ENCODE measurements around the gene MORN5. TPM values are rescaled to one million over a fixed set of nuclear protein-coding genes. Genes with fewer than 3 reads are reported as not detected.

Gene MORN5
- total RNA-seq, 4 donors from 2014 or later = 1.8 to 12.6 TPM; not detected in 2

DNA sequence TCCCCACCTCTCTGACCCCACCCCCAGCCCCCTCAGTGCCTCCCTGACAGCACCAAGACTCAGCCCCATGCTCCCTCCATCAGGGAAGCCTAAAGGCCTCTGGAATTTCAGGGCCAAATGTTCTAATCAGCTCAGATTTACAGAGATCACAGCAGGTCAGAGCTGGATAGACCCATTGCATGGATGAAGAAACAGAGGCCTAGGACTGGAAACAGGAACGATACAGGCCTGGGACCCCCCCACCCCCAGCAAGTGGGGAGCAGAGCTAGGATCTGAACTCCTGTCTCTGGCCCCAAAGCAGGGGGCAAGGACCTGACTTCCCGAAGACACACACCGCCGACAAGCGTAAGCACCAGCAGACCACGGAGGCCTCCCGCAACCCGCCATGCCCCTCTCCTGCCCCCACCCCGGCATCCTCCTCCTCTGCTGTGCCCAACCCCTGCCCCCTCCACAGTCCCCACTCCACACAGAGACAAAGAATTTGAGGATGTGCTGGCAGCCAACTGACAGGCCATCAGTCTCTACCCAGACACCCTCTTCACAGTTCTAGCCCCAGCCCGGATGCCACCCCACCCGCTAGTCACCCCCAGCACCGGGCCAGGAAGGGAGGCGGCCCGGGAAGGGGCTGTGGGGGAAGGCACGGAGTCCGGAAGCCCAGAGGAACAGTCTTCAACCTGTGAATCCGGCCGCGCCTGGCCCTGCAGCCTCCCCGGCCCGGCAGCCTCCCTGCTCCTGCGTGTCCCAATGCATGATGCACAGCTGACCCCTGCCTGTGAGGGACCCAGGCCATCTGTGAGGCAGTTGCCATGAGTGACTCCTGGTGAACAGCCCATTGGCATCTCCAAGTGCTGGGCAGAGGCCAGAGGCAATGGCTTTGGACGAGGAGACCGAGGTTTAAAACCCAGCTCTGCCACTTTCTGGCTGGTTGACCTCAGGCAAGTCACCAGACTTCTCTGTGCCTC, 31.4 kb upstream of the MORN5 start:
- no peak overlapping the region for H3K27ac ChIP-seq
- peak in 1 of 2 donors; percentile 50 for DNase-seq
- H3K4me3 ChIP-seq = no peak overlapping the region
- H3K27me3 ChIP-seq = no peaks in the 10 kb centered on the region
- no peaks in the 10 kb centered on the region for H3K9me3 ChIP-seq
- H3K4me1 ChIP-seq = peaks cover 0 to 4% of the 10 kb centered on the region in 2 donors
- no peaks in the 10 kb centered on the region for H3K36me3 ChIP-seq
- no peak for TF ChIP-seq POLR2A (IDR thresholded peaks at IDR 0.05)
- TF ChIP-seq, protein P1, sequence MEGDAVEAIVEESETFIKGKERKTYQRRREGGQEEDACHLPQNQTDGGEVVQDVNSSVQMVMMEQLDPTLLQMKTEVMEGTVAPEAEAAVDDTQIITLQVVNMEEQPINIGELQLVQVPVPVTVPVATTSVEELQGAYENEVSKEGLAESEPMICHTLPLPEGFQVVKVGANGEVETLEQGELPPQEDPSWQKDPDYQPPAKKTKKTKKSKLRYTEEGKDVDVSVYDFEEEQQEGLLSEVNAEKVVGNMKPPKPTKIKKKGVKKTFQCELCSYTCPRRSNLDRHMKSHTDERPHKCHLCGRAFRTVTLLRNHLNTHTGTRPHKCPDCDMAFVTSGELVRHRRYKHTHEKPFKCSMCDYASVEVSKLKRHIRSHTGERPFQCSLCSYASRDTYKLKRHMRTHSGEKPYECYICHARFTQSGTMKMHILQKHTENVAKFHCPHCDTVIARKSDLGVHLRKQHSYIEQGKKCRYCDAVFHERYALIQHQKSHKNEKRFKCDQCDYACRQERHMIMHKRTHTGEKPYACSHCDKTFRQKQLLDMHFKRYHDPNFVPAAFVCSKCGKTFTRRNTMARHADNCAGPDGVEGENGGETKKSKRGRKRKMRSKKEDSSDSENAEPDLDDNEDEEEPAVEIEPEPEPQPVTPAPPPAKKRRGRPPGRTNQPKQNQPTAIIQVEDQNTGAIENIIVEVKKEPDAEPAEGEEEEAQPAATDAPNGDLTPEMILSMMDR (IDR thresholded peaks at IDR 0.05) = no peak
- intact Hi-C loops (cut with DNase I; ENCODE audit: low total_unique reads) = no loop called here

DNA sequence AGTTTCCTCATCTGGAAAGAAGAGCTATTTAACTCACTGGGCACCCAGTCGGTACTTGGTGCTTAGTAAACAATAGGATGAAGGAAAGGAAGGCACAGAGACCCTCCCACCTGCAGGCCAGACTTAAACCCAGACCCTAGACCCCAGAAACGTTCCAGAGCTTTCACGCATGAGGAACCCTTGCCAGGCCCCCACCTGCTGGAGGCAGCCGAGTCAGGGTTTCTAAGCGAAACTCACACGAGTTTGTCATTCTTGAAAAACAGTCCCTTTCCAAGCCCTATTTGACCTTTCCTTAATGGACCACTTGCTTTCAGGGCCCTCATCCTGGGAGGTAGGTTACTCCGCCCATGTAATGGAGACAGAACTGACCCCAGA, 30.8 kb upstream of the MORN5 start:
- Histone ChIP-seq H3K27ac (no peak overlapping the region), H3K4me1 (peaks cover 0 to 4% of the 10 kb centered on the region in 2 donors), H3K36me3 (no peaks in the 10 kb centered on the region), H3K9me3 (no peaks in the 10 kb centered on the region), H3K4me3 (no peak overlapping the region), H3K27me3 (no peaks in the 10 kb centered on the region)
- intact Hi-C loops (cut with DNase I; ENCODE audit: low total_unique reads) = no loop called here
- no peak for DNase-seq
- TF ChIP-seq, protein P1 (IDR thresholded peaks at IDR 0.05) = no peak
- TF ChIP-seq POLR2A (IDR thresholded peaks at IDR 0.05) = no peak

DNA sequence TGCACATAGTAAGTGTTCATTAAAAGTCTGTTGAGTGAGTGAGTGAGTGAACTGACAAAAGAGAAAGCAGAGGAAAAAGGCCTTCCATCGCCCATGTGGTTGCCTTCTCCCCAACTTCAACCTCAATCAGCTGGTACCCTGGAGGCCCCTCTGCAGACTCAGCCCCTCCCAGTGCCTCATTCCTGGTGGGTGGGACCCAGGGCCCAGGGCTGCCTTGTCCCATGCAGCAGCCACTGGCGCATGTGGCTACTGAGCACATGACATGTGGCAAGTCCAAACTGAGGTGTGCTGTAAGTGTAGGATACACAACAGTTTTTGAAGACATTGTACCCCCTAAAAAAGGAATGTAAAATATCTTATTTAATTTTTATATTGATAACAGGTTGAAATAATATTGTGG, 29.7 kb upstream of the MORN5 start:
- Histone ChIP-seq H3K4me3 (no peak overlapping the region), H3K4me1 (peaks cover 0 to 4% of the 10 kb centered on the region in 2 donors), H3K27ac (no peak overlapping the region), H3K9me3 (no peaks in the 10 kb centered on the region), H3K27me3 (no peaks in the 10 kb centered on the region), H3K36me3 (no peaks in the 10 kb centered on the region)
- intact Hi-C loops (cut with DNase I; ENCODE audit: low total_unique reads) = no loop called here
- DNase-seq = no peak
- TF ChIP-seq POLR2A (IDR thresholded peaks at IDR 0.05) = no peak
- TF ChIP-seq, protein P1 (IDR thresholded peaks at IDR 0.05) = no peak

DNA sequence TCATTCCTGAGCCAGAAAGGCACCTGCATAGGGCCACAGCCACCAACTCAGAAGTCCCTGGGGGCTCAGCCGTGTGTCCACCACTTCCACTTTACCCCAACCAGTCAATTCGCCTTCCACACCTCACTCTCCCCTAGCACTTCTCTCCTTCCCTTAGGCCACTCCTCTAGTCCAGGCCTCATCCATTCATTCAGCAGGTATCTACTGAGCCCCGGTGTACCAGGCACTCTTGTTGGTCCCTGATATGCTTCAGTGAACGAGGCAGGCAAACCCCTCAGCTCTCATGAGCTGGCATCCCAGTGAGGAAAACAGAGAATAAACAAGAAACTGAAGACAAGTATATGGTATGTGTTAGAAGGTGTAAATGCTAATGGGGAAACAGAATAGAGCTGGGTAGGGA, 28.9 kb upstream of the MORN5 start:
- no peak for TF ChIP-seq POLR2A (IDR thresholded peaks at IDR 0.05)
- TF ChIP-seq, protein P1 (IDR thresholded peaks at IDR 0.05) = no peak
- no peak overlapping the region for H3K27ac ChIP-seq
- H3K36me3 ChIP-seq = no peaks in the 10 kb centered on the region
- H3K4me3 ChIP-seq = no peak overlapping the region
- H3K4me1 ChIP-seq = peaks cover 0 to 4% of the 10 kb centered on the region in 2 donors
- no peaks in the 10 kb centered on the region for H3K9me3 ChIP-seq
- intact Hi-C loops (cut with DNase I; ENCODE audit: low total_unique reads) = no loop called here
- H3K27me3 ChIP-seq = no peaks in the 10 kb centered on the region
- no peak for DNase-seq

DNA sequence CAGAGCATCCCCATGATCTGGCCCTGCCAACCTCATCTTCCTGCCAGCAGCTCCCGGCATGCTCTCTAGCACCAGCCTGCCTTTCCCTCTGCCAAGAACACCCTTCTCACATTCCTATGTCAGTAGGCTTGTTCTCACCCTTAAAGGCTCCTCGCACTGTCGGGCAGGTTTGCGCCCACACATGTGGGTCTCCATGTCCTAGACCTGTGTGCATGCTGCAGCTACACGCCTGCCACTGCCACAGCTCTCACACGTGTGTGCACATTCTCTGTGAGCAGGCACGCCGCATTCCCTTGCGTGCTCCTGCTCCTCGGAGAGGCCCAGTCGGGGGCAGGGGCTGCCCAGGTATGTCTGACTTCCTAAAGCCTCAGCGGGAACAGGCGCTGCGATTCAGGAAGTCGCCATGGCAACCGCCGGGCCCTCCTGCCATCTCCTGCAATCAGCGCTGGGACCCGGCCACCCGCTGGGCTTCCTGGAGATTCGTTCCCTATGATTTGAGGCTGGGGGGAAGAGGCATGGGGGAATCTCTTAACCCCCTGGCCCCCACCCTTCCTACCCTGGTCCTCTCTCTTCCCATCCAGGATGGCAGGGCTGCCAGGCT, 28.2 kb upstream of the MORN5 start:
- H3K9me3 ChIP-seq = no peaks in the 10 kb centered on the region

More for the DNA sequence above, 28.2 kb upstream of the MORN5 start:
- Histone ChIP-seq H3K36me3 (no peaks in the 10 kb centered on the region), H3K27me3 (no peaks in the 10 kb centered on the region), H3K27ac (no peak overlapping the region), H3K4me3 (no peak overlapping the region), H3K4me1 (no peaks in the 10 kb centered on the region)
- intact Hi-C loops (cut with DNase I; ENCODE audit: low total_unique reads) = no loop called here
- DNase-seq = no peak
- no peak for TF ChIP-seq POLR2A (IDR thresholded peaks at IDR 0.05)
- TF ChIP-seq, protein P1 (IDR thresholded peaks at IDR 0.05) = no peak
